ENCODE results near the gene DSCAM. TPM values are rescaled to one million over a fixed set of nuclear protein-coding genes. Genes with fewer than 3 reads are reported as not detected.

DSCAM gene
- total and polyA plus RNA-seq, 5 donors, result under 0.01 TPM; not detected in 4

GRCh38 chr21:40316104-40316503 lies 530.9 kb downstream of the DSCAM start:
- H3K9me3 ChIP-seq (ENCODE audit: control insufficient read depth, low read length), result no peaks in the 10 kb centered on the region
- no peak overlapping the region for H3K27ac ChIP-seq (ENCODE audit: low read length)
- H3K4me3 ChIP-seq (ENCODE audit: low read length), result no peak overlapping the region
- H3K27me3 ChIP-seq (ENCODE audit: control insufficient read depth, insufficient read depth), result no peaks in the 10 kb centered on the region
- 86% methylated on average over 3 of the region's 3 CpGs for WGBS
- ATAC-seq (no peak), DNase-seq (no peak)
- intact Hi-C loops (cut with DNase I), result no loop called here
- no peaks in the 10 kb centered on the region for H3K4me1 ChIP-seq (ENCODE audit: control insufficient read depth, insufficient read depth, low read length)

GRCh38 chr21:40315626-40316025 lies 531.3 kb downstream of the DSCAM start:
- no peaks in the 10 kb centered on the region for H3K4me1 ChIP-seq (ENCODE audit: control insufficient read depth, insufficient read depth, low read length)
- ATAC-seq (no peak), DNase-seq (no peak)
- H3K27ac ChIP-seq (ENCODE audit: low read length), result no peak overlapping the region
- no peaks in the 10 kb centered on the region for H3K9me3 ChIP-seq (ENCODE audit: control insufficient read depth, low read length)
- WGBS, result 79% methylated on average over 1 of the region's 1 CpG
- no peak overlapping the region for H3K4me3 ChIP-seq (ENCODE audit: low read length)
- intact Hi-C loops (cut with DNase I), result no loop called here
- H3K27me3 ChIP-seq (ENCODE audit: control insufficient read depth, insufficient read depth), result no peaks in the 10 kb centered on the region

GRCh38 chr21:40313260-40313659 lies 533.7 kb downstream of the DSCAM start:
- Histone ChIP-seq H3K9me3 (ENCODE audit: control insufficient read depth, low read length) (no peaks in the 10 kb centered on the region), H3K4me1 (ENCODE audit: control insufficient read depth, insufficient read depth, low read length) (no peaks in the 10 kb centered on the region), H3K4me3 (ENCODE audit: low read length) (no peak overlapping the region), H3K27me3 (ENCODE audit: control insufficient read depth, insufficient read depth) (no peaks in the 10 kb centered on the region), H3K27ac (ENCODE audit: low read length) (no peak overlapping the region)
- 89% methylated on average over 4 of the region's 4 CpGs for WGBS
- DNase-seq (no peak), ATAC-seq (no peak)
- intact Hi-C loops (cut with DNase I), result no loop called here

GRCh38 chr21:40300300-40300699 lies 546.7 kb downstream of the DSCAM start:
- 67% methylated on average over 3 of the region's 3 CpGs for WGBS
- intact Hi-C loops (cut with DNase I), result no loop called here
- DNase-seq (no peak), ATAC-seq (no peak)
- Histone ChIP-seq H3K27me3 (ENCODE audit: control insufficient read depth, insufficient read depth) (no peaks in the 10 kb centered on the region), H3K4me1 (ENCODE audit: control insufficient read depth, insufficient read depth, low read length) (no peaks in the 10 kb centered on the region), H3K9me3 (ENCODE audit: control insufficient read depth, low read length) (no peaks in the 10 kb centered on the region), H3K4me3 (ENCODE audit: low read length) (no peak overlapping the region), H3K27ac (ENCODE audit: low read length) (no peak overlapping the region)

- Histone ChIP-seq H3K27ac (ENCODE audit: low read length) (no peak overlapping the region), H3K27me3 (ENCODE audit: control insufficient read depth, insufficient read depth) (no peaks in the 10 kb centered on the region), H3K4me3 (ENCODE audit: low read length) (no peak overlapping the region), H3K9me3 (ENCODE audit: control insufficient read depth, low read length) (no peaks in the 10 kb centered on the region), H3K4me1 (ENCODE audit: control insufficient read depth, insufficient read depth, low read length) (no peaks in the 10 kb centered on the region)
- DNase-seq (no peak), ATAC-seq (no peak)
- intact Hi-C loops (cut with DNase I), result no loop called here
These were observed 547.5 kb downstream of the DSCAM start for GRCh38 chr21:40299451-40299850.

- H3K27ac ChIP-seq (ENCODE audit: low read length), result no peak overlapping the region
- no peaks in the 10 kb centered on the region for H3K4me1 ChIP-seq (ENCODE audit: control insufficient read depth, insufficient read depth, low read length)
- ATAC-seq, result no peak
- H3K4me3 ChIP-seq (ENCODE audit: low read length), result no peak overlapping the region
- WGBS, result 75% methylated on average over 2 of the region's 2 CpGs
- no peaks in the 10 kb centered on the region for H3K9me3 ChIP-seq (ENCODE audit: control insufficient read depth, low read length)
- no peaks in the 10 kb centered on the region for H3K27me3 ChIP-seq (ENCODE audit: control insufficient read depth, insufficient read depth)
- intact Hi-C loops (cut with DNase I), result no loop called here
- no peak for DNase-seq
These were observed 552.6 kb downstream of the DSCAM start for GRCh38 chr21:40294345-40294744.

GRCh38 chr21:40291560-40291959 lies 555.4 kb downstream of the DSCAM start:
- H3K27ac ChIP-seq (ENCODE audit: low read length), result no peak overlapping the region
- ATAC-seq (no peak), DNase-seq (no peak)
- intact Hi-C loops (cut with DNase I), result no loop called here
- H3K9me3 ChIP-seq (ENCODE audit: control insufficient read depth, low read length), result no peaks in the 10 kb centered on the region
- no peaks in the 10 kb centered on the region for H3K4me1 ChIP-seq (ENCODE audit: control insufficient read depth, insufficient read depth, low read length)
- no peak overlapping the region for H3K4me3 ChIP-seq (ENCODE audit: low read length)
- WGBS, result 80% methylated on average over 7 of the region's 7 CpGs
- H3K27me3 ChIP-seq (ENCODE audit: control insufficient read depth, insufficient read depth), result no peaks in the 10 kb centered on the region

GRCh38 chr21:40284409-40284808 lies 562.5 kb downstream of the DSCAM start:
- no peak for ATAC-seq
- Histone ChIP-seq H3K4me3 (ENCODE audit: low read length) (no peak overlapping the region), H3K4me1 (ENCODE audit: control insufficient read depth, insufficient read depth, low read length) (no peaks in the 10 kb centered on the region), H3K27me3 (ENCODE audit: control insufficient read depth, insufficient read depth) (no peaks in the 10 kb centered on the region), H3K27ac (ENCODE audit: low read length) (no peak overlapping the region), H3K9me3 (ENCODE audit: control insufficient read depth, low read length) (no peaks in the 10 kb centered on the region)
- DNase-seq, result no peak
- intact Hi-C loops (cut with DNase I), result no loop called here
- WGBS, result 92% methylated on average over 4 of the region's 4 CpGs

- no peaks in the 10 kb centered on the region for H3K4me1 ChIP-seq (ENCODE audit: control insufficient read depth, insufficient read depth, low read length)
- no peaks in the 10 kb centered on the region for H3K9me3 ChIP-seq (ENCODE audit: control insufficient read depth, low read length)
- DNase-seq (no peak), ATAC-seq (no peak)
- no peak overlapping the region for H3K27ac ChIP-seq (ENCODE audit: low read length)
- 74% methylated on average over 3 of the region's 3 CpGs for WGBS
- intact Hi-C loops (cut with DNase I), result no loop called here
- no peaks in the 10 kb centered on the region for H3K27me3 ChIP-seq (ENCODE audit: control insufficient read depth, insufficient read depth)
- H3K4me3 ChIP-seq (ENCODE audit: low read length), result no peak overlapping the region
These were observed 563.8 kb downstream of the DSCAM start for GRCh38 chr21:40282912-40283886.

GRCh38 chr21:40278345-40278744 lies 568.6 kb downstream of the DSCAM start:
- no peak overlapping the region for H3K27ac ChIP-seq (ENCODE audit: low read length)
- ATAC-seq (no peak), DNase-seq (no peak)
- H3K4me3 ChIP-seq (ENCODE audit: low read length), result no peak overlapping the region
- no peaks in the 10 kb centered on the region for H3K9me3 ChIP-seq (ENCODE audit: control insufficient read depth, low read length)
- H3K27me3 ChIP-seq (ENCODE audit: control insufficient read depth, insufficient read depth), result no peaks in the 10 kb centered on the region
- intact Hi-C loops (cut with DNase I), result no loop called here
- 79% methylated on average over 1 of the region's 1 CpG for WGBS
- H3K4me1 ChIP-seq (ENCODE audit: control insufficient read depth, insufficient read depth, low read length), result no peaks in the 10 kb centered on the region

GRCh38 chr21:40276001-40276400 lies 571.0 kb downstream of the DSCAM start:
- WGBS, result 84% methylated on average over 12 of the region's 12 CpGs

More at GRCh38 chr21:40276001-40276400, 571.0 kb downstream of the DSCAM start:
- H3K9me3 ChIP-seq (ENCODE audit: control insufficient read depth, low read length), result no peaks in the 10 kb centered on the region
- ATAC-seq (no peak), DNase-seq (no peak)
- intact Hi-C loops (cut with DNase I), result no loop called here
- H3K4me1 ChIP-seq (ENCODE audit: control insufficient read depth, insufficient read depth, low read length), result no peaks in the 10 kb centered on the region
- H3K27ac ChIP-seq (ENCODE audit: low read length), result no peak overlapping the region
- no peak overlapping the region for H3K4me3 ChIP-seq (ENCODE audit: low read length)
- no peaks in the 10 kb centered on the region for H3K27me3 ChIP-seq (ENCODE audit: control insufficient read depth, insufficient read depth)

All from right cardiac atrium (tissue), 5 donors.